CD4-positive, alpha-beta memory T cell (primary cell): Measurements from ENCODE around the gene TSG101. TPM values are rescaled to one million over a fixed set of nuclear protein-coding genes. Genes with fewer than 3 reads are reported as not detected.

Experiments
- CTCF ChIA-PET: fragments of 350-600 bp; sonication (Branson Sonifier 250); formaldehyde crosslinking; loops from one replicate; lab custom pipeline; 2021; ENCODE audit warnings: inconsistent platforms; ENCODE audit not compliant: partially characterized antibody; lab: Charles Lee
- POLR2A ChIA-PET: fragments of 350-600 bp; sonication (Branson Sonifier 250); formaldehyde crosslinking; loops from one replicate; lab custom pipeline; 2021; ENCODE audit not compliant: partially characterized antibody; lab: Charles Lee
- DNase-seq, 5 donors: peaks; one replicate each; pipeline versions ENCODE4 v3.0.0 to v3.0.0-alpha.2; 2020 to 2022; ENCODE audit warnings: mixed read lengths in 1 of 5
- H3K27ac ChIP-seq: one replicate; pipeline ENCODE4 v1.7.0; 2013; ENCODE audit warnings: low read depth, low read length
- H3K27me3 ChIP-seq: 2 replicates; pipeline ENCODE4 v1.7.0; 2013; ENCODE audit warnings: mild to moderate bottlenecking, low read length, moderate library complexity; ENCODE audit not compliant: insufficient read depth
- H3K36me3 ChIP-seq: 2 replicates; pipeline ENCODE4 v1.7.0; 2013; ENCODE audit warnings: mild to moderate bottlenecking, low read length, moderate library complexity; ENCODE audit not compliant: insufficient read depth
- H3K4me1 ChIP-seq: 2 replicates; pipeline ENCODE4 v1.7.0; 2013; ENCODE audit warnings: mild to moderate bottlenecking, low read length, moderate library complexity; ENCODE audit not compliant: insufficient read depth
- H3K4me3 ChIP-seq, 2 donors: one replicate each; pipeline ENCODE4 v1.7.0; 2013; ENCODE audit warnings: low read length in 2 of 2, mild to moderate bottlenecking in 1 of 2
- H3K9me3 ChIP-seq, 2 donors: one replicate each; pipeline ENCODE4 v1.7.0; 2013; ENCODE audit warnings: low read length in 2 of 2, control low read depth in 1 of 2; ENCODE audit not compliant: control insufficient read depth in 1 of 2
- H3K27ac Mint-ChIP-seq, 7 donors: one replicate each; pipeline ENCODE4 v1.8.0; 2020 to 2021; ENCODE audit warnings: mixed read lengths in 7 of 7, mild to moderate bottlenecking in 6 of 7, inconsistent platforms in 3 of 7, moderate library complexity in 3 of 7
- H3K27me3 Mint-ChIP-seq, 2 donors: one replicate each; pipeline ENCODE4 v1.8.0; 2020 to 2021; ENCODE audit warnings: mixed read lengths in 2 of 2
- H3K36me3 Mint-ChIP-seq, 2 donors: one replicate each; pipeline ENCODE4 v1.8.0; 2020 to 2021; ENCODE audit warnings: mixed read lengths in 2 of 2, inconsistent platforms in 1 of 2, mild to moderate bottlenecking in 1 of 2
- H3K4me1 Mint-ChIP-seq, 4 donors: one replicate each; pipeline ENCODE4 v1.8.0; 2020 to 2021; ENCODE audit warnings: mixed read lengths in 4 of 4, mild to moderate bottlenecking in 1 of 4
- H3K4me3 Mint-ChIP-seq, 8 donors: one replicate each; pipeline ENCODE4 v1.8.0; 2020 to 2021; ENCODE audit warnings: mixed read lengths in 8 of 8, mild to moderate bottlenecking in 7 of 8, moderate library complexity in 6 of 8, inconsistent platforms in 3 of 8
- H3K9me3 Mint-ChIP-seq, 8 donors: one replicate each; pipeline ENCODE4 v1.8.0; 2020 to 2021; ENCODE audit warnings: mixed read lengths in 8 of 8, mild to moderate bottlenecking in 5 of 8, inconsistent platforms in 3 of 8, moderate library complexity in 1 of 8
- intact Hi-C: fragments of 100-400 bp; cut with micrococcal nuclease; formaldehyde crosslinking; loops from one replicate; pipeline ENCODE4 v1.15.1; 2023
- polyA plus RNA-seq, 2 donors: library from polyadenylated mRNA; unstranded; fragments of 300-500 nt; fragmentation: Illumina TruSeq; gene quantifications; one replicate each; pipeline ENCODE4 v1.2.3, GENCODE V29; 2021
- total RNA-seq, 2 experiments: library from RNA; stranded (reverse); gene quantifications; one replicate each; pipeline ENCODE4 v1.2.3, GENCODE V29; 2021

The TSG101 gene
- total and polyA plus RNA-seq, 4 experiments from 2014 or later: 40.0 to 64.2 (median 50.3) TPM

DNA sequence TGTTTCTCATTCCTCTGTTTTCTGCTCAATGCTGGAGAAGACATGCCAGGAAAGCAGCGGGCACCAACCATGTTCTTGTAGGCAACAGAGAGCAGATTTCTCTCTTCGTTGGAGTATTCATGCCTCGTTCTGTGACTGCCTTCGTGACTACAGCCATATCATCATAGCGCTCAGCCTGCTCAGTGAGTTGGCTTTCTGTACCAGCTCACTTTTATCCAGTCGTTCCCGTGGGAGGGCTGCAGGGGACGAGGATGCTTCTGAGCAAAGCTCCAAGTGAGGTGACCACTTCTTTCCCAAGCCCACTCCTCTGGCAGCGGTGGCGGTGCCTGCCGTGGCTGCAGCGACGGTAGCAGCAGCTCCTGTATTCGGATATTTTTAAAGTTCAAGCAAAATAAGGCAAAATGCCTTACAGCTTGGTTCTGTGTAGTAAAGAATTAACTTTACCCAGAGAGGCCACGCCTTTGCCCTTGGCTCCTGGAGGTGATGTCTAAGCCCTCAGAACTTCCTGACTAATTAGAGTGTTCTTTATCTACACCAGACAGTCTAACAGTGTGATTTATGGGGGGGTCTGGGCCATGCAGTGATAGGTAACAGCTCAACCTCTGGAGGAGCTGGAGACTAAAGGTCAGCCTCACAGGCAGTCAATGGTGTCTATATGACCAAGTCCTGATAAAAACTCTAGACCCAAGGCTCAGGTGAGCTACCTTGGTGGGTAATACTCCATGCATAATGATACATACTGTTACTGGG lies 35.8 kb downstream of the TSG101 start:
- no peaks in the 10 kb centered on the region for H3K4me1 ChIP-seq
- H3K9me3 ChIP-seq: no peaks in the 10 kb centered on the region
- intact Hi-C loops: loop anchor here (10.0 kb wide), 1 partner anchor 86 kb away; no protein-coding TSS in a partner anchor
- no peak overlapping the region for H3K27ac ChIP-seq
- H3K4me1 Mint-ChIP-seq: peaks cover 0 to 7% (median 3%) of the 10 kb centered on the region in 4 donors
- peaks cover 15% of the 10 kb centered on the region for H3K36me3 ChIP-seq
- H3K27me3 Mint-ChIP-seq: no peaks in the 10 kb centered on the region
- POLR2A ChIA-PET: no interaction called here
- H3K27ac Mint-ChIP-seq: no peak overlapping the region
- CTCF ChIA-PET: interaction anchor here (1.0 to 1.2 kb wide), 2 partner anchors 241 to 375 kb away, joined by 3 read pairs; no protein-coding TSS in a partner anchor
- peak in 1 of 5 donors; percentile 12 for DNase-seq
- no peak overlapping the region for H3K4me3 ChIP-seq
- H3K27me3 ChIP-seq: no peaks in the 10 kb centered on the region
- peaks cover 0 to 2% (median 0%) of the 10 kb centered on the region in 8 donors for H3K9me3 Mint-ChIP-seq
- H3K4me3 Mint-ChIP-seq: no peak overlapping the region
- peaks cover 26 to 73% of the 10 kb centered on the region in 2 donors for H3K36me3 Mint-ChIP-seq

DNA sequence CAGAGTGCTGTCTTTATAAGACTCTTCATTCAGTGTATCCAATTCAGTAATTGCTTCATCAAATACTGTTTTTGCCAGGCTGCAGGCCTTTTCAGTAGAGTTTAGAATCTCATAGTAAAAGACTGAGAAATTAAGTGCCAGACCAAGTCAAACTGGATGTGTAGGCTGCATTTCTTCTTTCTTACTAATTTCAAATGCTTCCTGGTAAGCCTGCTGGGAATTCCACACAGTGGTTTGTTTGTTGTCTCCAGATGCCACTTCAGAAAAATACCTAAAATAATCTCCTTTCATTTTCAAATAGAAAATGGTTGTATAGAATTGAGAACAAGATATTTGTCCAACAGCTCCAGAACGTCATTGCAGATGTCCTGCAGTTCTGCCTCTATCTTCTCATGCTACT lies 36.4 kb downstream of the TSG101 start:
- intact Hi-C loops: loop anchor here (10.0 kb wide), 1 partner anchor 86 kb away; no protein-coding TSS in a partner anchor
- H3K36me3 ChIP-seq: peaks cover 15% of the 10 kb centered on the region
- peaks cover 0 to 5% (median 3%) of the 10 kb centered on the region in 4 donors for H3K4me1 Mint-ChIP-seq

DNA sequence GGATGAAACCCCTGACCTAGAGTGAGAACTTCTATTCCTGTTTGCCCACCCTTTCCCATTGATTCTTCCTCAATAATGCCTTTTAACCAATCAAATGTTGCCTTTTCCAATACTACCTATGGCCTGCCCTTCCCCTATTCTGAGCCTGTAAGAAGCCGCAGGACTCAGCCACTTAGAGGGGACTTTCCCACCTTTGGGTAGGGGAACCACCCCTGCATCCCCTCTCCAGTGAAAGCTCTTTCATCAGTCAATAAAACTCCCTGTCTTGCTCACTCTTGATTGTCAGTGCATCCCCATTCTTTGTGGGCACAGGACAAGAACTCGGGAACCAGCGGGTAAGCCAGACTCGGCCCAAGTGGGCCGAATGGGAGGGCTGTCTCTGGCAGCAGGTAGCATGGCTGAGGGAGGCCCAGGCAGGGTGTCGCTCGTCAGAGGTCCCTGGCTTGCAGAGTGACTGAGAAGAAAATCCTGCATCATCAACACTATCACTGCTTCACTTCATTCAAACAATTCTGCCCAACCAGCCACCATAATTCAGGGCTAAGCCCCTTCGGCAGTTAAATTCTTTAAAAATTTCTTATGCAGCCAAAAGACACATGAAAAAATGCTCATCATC lies 40.7 kb downstream of the TSG101 start:
- intact Hi-C loops: no loop called here
- CTCF ChIA-PET: no interaction called here
- H3K9me3 Mint-ChIP-seq: peaks cover 0 to 3% (median 0%) of the 10 kb centered on the region in 8 donors
- Histone ChIP-seq H3K4me1 (no peaks in the 10 kb centered on the region), H3K36me3 (peaks cover 38% of the 10 kb centered on the region), H3K27me3 (no peaks in the 10 kb centered on the region), H3K9me3 (no peaks in the 10 kb centered on the region), H3K4me3 (no peak overlapping the region), H3K27ac (no peak overlapping the region)
- no peaks in the 10 kb centered on the region for H3K27me3 Mint-ChIP-seq
- no peak overlapping the region for H3K4me3 Mint-ChIP-seq
- peak overlapping the region in 2 of 7 donors; percentile 41 to 45 for H3K27ac Mint-ChIP-seq
- DNase-seq: no peak
- POLR2A ChIA-PET: no interaction called here
- H3K36me3 Mint-ChIP-seq: peaks cover 52 to 82% of the 10 kb centered on the region in 2 donors
- H3K4me1 Mint-ChIP-seq: peaks cover 0 to 2% (median under 1%) of the 10 kb centered on the region in 4 donors

More for the DNA sequence above, 36.4 kb downstream of the TSG101 start:
- peaks cover 25 to 69% of the 10 kb centered on the region in 2 donors for H3K36me3 Mint-ChIP-seq
- H3K4me3 Mint-ChIP-seq: no peak overlapping the region
- Histone ChIP-seq H3K27me3 (no peaks in the 10 kb centered on the region), H3K4me3 (no peak overlapping the region), H3K4me1 (no peaks in the 10 kb centered on the region), H3K27ac (no peak overlapping the region), H3K9me3 (no peaks in the 10 kb centered on the region)
- DNase-seq: no peak
- H3K9me3 Mint-ChIP-seq: peaks cover 0 to 3% (median 0%) of the 10 kb centered on the region in 8 donors
- H3K27me3 Mint-ChIP-seq: no peaks in the 10 kb centered on the region
- CTCF ChIA-PET: interaction anchor here (1.2 kb wide), 1 partner anchor 242 kb away, joined by 3 read pairs; no protein-coding TSS in a partner anchor
- POLR2A ChIA-PET: no interaction called here
- peak overlapping the region in 3 of 7 donors; percentile 0 to 55 (median 40) for H3K27ac Mint-ChIP-seq

DNA sequence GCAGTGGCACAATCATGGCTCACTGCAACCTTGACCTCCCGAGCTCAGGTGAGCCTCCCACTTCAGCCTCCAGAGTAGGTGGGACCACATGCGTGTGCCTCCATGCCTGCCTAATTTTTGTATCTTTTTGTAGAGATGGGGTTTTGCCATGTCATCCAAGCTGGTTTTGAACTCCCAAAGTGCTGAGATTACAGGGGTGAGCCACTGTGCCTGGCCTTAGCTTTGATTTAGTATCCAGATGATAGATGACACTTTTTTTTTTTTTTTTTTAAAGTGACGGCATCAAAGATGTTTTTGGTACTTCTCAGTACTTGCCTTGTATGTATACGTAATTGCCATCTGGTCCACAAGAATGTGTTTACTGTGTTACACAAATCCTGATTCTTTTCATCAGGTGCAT lies 47.7 kb downstream of the TSG101 start:
- DNase-seq: no peak
- Mint-ChIP-seq H3K27me3 (no peaks in the 10 kb centered on the region), H3K36me3 (peaks cover 63 to 89% of the 10 kb centered on the region in 2 donors), H3K4me1 (no peaks in the 10 kb centered on the region), H3K27ac (no peak overlapping the region), H3K4me3 (no peak overlapping the region), H3K9me3 (no peaks in the 10 kb centered on the region)
- CTCF ChIA-PET: interaction anchor here (1.3 to 2.2 kb wide), 3 partner anchors 235 to 252 kb away, joined by 4 to 6 read pairs (median 5); no protein-coding TSS in a partner anchor
- Histone ChIP-seq H3K27ac (no peak overlapping the region), H3K4me3 (no peak overlapping the region), H3K36me3 (peaks cover 68% of the 10 kb centered on the region), H3K4me1 (no peaks in the 10 kb centered on the region), H3K27me3 (no peaks in the 10 kb centered on the region), H3K9me3 (no peaks in the 10 kb centered on the region)
- intact Hi-C loops: no loop called here
- POLR2A ChIA-PET: no interaction called here

- H3K27ac Mint-ChIP-seq: no peak overlapping the region
- intact Hi-C loops: no loop called here
- Histone ChIP-seq H3K9me3 (no peaks in the 10 kb centered on the region), H3K36me3 (peaks cover 9% of the 10 kb centered on the region), H3K27me3 (no peaks in the 10 kb centered on the region), H3K27ac (no peak overlapping the region), H3K4me3 (no peak overlapping the region), H3K4me1 (no peaks in the 10 kb centered on the region)
- ChIA-PET POLR2A (no interaction called here), CTCF (no interaction called here)
- DNase-seq: no peak
- no peak overlapping the region for H3K4me3 Mint-ChIP-seq
- no peaks in the 10 kb centered on the region for H3K27me3 Mint-ChIP-seq
- H3K36me3 Mint-ChIP-seq: peaks cover 19 to 34% of the 10 kb centered on the region in 2 donors
- no peaks in the 10 kb centered on the region for H3K4me1 Mint-ChIP-seq
- H3K9me3 Mint-ChIP-seq: peaks cover 0 to 2% (median 0%) of the 10 kb centered on the region in 8 donors
Measured at GRCh38 chr11:18472587-18472986, 54.2 kb downstream of the TSG101 start.

DNA sequence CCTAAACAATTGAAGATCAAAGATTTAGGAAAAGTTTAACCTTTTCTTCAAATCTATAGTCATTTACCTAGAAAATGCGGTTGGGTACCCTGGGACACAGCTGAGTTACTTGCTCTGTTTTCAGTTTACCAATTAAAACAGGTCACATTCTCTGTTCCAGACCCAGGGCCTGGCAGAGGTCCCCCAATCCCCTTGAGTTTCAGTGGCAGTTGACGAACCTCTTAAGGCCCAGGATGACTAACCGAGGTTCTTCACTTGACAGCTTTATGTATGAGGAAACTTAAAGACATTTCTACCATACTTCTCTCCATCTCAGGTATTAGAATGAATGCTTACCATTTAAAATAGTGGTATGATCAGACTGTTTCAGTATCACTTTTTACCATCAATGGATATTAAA lies 54.7 kb downstream of the TSG101 start:
- no peak overlapping the region for H3K4me3 Mint-ChIP-seq
- ChIA-PET POLR2A (no interaction called here), CTCF (no interaction called here)
- H3K36me3 Mint-ChIP-seq: peaks cover 17 to 28% of the 10 kb centered on the region in 2 donors
- H3K9me3 Mint-ChIP-seq: peaks cover 0 to 2% (median 0%) of the 10 kb centered on the region in 8 donors
- no peak overlapping the region for H3K27ac Mint-ChIP-seq
- H3K4me1 Mint-ChIP-seq: no peaks in the 10 kb centered on the region
- intact Hi-C loops: no loop called here
- DNase-seq: no peak
- H3K4me1 ChIP-seq: no peaks in the 10 kb centered on the region
- peaks cover 7% of the 10 kb centered on the region for H3K36me3 ChIP-seq
- no peaks in the 10 kb centered on the region for H3K9me3 ChIP-seq
- no peak overlapping the region for H3K27ac ChIP-seq
- H3K4me3 ChIP-seq: no peak overlapping the region
- H3K27me3 ChIP-seq: no peaks in the 10 kb centered on the region
- no peaks in the 10 kb centered on the region for H3K27me3 Mint-ChIP-seq

GRCh38 chr11:18468961-18469360 lies 57.8 kb downstream of the TSG101 start:
- no peak for DNase-seq
- H3K36me3 Mint-ChIP-seq: peaks cover 4 to 8% of the 10 kb centered on the region in 2 donors
- no peaks in the 10 kb centered on the region for H3K4me1 Mint-ChIP-seq
- H3K27me3 ChIP-seq: no peaks in the 10 kb centered on the region
- H3K4me3 Mint-ChIP-seq: no peak overlapping the region
- no peaks in the 10 kb centered on the region for H3K4me1 ChIP-seq
- POLR2A ChIA-PET: no interaction called here
- peaks cover 0 to 2% (median 0%) of the 10 kb centered on the region in 8 donors for H3K9me3 Mint-ChIP-seq
- H3K27ac Mint-ChIP-seq: no peak overlapping the region
- H3K4me3 ChIP-seq: no peak overlapping the region
- H3K27me3 Mint-ChIP-seq: no peaks in the 10 kb centered on the region
- no peaks in the 10 kb centered on the region for H3K9me3 ChIP-seq
- CTCF ChIA-PET: no interaction called here
- intact Hi-C loops: no loop called here
- no peak overlapping the region for H3K27ac ChIP-seq
- H3K36me3 ChIP-seq: no peaks in the 10 kb centered on the region
